Measurements from ENCODE around the gene BMP8B.

DNA sequence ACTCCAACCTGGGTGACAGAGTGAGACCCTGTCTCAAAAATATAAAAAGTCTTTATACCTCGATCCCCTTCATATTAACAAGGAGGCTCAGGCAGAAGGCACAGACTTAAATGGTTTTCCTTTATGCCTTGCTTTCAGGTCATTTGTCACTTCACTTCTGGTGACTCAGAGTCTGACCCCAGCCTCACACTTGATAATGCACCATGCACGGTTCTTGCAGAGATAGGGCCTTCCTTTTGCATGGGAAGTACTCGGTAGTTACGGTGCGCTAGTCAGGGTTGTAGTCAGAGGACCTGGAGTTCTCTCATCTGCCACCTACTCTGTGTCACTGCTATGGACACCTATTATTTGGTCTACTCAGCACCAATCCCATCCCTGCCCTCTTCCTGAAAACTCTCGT is 43.6 kb upstream of the BMP8B start:
- no peak for TF ChIP-seq EZH2 (IDR thresholded peaks at IDR 0.05; ENCODE audit: insufficient read depth, poor library complexity, severe bottlenecking)
- no peak for TF ChIP-seq EZH2phosphoT487 (IDR thresholded peaks at IDR 0.05; ENCODE audit: insufficient read depth, low read depth)

Data from GM23248 (cell line).